ENCODE measurements around the gene PKN1.
A peak's percentile ranks its signal among the peaks of the same experiment; 100 is the strongest.

The PKN1 gene

DNA sequence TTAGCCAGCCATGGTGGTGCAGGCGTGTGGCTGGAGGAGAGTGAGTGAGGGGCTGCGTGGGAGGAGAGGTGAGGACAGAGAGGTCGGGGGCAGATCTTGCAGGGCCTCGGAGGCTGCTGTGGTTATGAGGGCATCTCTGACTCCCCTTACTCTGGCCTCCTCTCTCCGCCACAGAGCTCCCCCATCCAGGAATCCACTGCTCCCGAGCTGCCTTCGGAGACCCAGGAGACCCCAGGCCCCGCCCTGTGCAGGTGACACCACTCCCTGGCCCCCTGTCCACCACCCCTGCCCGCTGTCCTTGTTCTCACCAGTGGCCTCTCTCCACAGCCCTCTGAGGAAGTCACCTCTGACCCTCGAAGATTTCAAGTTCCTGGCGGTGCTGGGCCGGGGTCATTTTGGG, 34.3 kb downstream of the PKN1 start:
- no peak for DNase-seq (ENCODE audit: low spot score)

DNA sequence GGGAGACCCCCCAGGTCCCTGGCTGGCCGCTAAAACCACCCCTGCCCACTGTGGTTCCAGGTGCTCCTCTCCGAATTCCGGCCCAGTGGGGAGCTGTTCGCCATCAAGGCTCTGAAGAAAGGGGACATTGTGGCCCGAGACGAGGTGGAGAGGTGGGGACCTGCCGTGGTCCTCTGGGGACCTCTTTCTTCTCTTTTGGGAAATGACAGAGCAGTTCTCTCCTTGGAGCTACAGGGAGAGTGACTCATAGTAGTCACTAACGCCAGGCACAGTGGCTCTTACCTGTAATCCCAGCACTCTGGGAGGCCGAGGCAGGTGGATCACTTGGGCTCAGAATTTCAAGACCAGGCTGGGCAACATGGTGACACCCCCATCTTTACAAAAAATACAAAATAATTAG, 34.7 kb downstream of the PKN1 start:
- no peak for DNase-seq (ENCODE audit: low spot score)

GRCh38 chr19:14470031-14470876, 37.1 kb downstream of the PKN1 start:
- DNase-seq (ENCODE audit: low spot score): no peak

GRCh38 chr19:14471436-14472187, 38.5 kb downstream of the PKN1 start:
- no peak for DNase-seq (ENCODE audit: low spot score)

DNA sequence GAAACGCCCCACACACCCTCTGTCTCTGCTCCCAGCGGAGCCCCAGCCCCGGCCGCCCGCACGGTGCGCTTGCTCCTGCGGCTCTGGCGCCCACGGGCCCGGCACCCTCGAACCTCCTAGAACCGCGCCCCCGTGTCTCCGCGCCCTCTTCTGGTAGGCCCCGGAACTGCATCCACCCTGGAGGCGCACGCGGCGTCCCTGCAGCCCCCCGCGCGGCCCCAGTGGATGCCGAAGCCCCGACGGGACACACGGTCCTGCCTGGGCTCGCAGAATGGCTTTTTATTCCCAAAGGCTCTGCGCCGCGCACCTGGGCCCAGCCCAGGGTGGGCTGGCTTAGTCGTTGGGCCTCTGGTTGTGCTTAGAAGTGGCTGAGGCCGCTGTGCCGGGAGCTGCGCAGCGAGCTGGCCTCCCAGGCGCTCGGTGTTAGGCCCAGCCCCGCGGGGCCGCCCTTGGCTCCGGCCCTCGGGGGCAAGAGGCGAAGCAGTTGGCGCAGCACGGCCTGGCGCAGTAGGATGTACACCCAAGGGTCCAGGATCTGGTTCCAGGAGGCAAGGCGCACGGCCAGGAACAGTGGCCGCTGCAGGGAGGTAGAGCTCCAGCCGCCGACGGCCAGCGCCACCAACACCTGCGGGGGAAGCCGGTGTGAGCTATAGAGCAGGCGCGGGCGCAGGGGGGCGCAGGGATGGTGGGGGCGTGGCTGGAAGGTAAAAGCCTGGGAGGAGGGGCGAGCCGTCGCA, 39.3 kb downstream of the PKN1 start:
- peak; percentile 87 for DNase-seq (ENCODE audit: low spot score)

DNA sequence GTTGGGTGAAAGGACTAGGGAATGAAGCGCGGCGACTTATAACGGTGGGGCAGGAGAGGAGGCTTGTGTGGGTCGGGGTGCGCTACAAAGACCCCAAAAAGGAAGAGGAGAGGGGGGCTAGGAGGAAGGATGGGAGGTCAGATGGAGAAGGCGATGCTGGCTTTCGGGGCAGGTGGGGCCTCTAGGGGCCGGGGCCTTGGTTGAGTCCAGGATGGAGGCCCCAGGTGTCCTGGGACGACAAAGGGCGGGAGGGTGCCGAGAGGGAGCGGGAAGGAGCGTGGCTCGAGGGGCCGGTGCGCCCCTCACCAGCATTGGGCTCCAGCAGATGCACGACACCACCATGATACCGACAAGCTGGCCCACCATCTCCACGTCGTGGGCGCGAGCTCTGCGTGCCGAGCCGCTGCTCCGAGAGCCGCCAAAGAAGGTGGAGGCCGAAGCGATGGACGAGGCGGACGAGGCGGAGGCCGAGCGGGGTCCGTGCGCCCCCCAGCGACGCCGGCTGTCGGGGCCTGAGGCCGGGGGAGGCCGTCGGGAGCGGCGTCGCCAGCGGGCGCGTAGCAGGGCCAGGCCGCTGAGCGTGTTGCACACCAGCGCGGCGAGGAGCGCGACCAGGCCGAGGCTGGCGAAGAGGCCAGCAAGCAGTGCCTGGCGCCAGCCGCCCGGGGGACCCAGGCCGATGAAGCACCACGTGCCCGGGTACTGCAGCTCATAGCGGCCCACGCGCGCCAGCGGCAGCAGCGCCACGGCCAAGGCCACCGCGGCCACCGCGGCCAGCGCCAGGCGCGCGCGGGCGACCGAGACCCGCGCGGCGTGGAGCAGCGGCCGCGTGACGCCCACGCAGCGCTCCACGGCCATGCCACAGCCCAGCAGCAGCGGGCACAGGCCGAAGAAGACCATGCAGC, 40.2 kb downstream of the PKN1 start:
- no peak for DNase-seq (ENCODE audit: low spot score)

- no peak for DNase-seq (ENCODE audit: low spot score)
Measured at GRCh38 chr19:14473978-14474578, 41.0 kb downstream of the PKN1 start.

DNA sequence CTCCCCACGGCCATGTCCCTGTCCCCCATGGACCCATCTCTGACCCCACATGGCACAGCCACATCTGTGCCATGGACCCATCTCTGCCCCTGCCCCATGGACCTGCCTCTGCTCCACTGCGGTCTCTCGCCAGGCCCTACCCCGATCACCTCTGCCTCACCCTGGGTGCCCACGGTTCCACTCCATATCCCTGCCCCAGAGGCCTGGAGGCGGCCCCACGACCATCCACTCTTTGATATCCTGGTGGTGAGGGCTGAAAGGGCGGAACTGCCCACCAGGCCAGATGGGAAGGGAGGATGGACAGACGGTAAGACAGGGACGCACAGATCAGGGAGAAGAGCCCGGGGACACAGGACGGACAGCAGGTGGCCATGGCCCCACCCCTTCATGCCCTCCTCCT, 41.7 kb downstream of the PKN1 start:
- DNase-seq (ENCODE audit: low spot score): no peak

DNA sequence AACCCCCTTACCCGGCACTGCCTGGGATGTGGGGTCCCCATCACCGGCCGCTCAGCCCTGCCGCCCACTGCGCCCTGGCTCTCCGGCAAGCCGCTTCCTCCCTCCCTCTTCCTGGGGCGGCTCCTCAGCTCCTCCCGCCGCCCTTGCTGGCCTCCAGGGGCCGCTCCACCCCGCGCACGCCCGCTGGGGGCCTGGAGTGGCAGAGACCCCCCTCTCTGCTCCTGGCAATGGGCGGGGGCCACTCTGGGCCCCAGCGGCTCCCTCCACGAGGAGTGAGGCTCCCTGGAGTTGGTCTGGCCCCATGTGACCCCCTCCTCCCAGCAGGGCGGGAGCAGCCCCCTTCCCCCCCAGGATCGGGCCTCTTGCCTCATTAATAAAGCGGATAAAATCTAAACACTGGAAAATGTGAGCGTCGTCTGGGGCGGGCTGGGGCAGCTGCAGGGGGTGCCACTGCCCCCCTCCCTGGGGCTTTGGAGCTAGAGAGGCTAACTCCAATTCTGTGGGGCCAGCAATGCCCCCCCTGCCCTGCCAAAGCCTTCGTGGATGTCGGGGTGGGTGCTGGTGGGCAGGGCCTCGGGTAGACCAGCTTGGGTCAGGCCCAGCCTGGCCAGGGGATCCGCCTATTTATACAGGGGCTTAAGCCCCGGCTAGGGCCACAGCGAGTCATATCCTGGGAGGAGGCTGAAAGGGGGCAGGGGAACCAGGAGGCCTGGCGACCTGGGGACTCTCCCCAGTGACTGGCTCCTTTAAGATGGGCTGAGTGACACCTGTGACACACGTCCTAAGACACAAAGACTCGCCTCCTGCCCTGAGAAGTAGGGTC, 42.4 kb downstream of the PKN1 start, which contains the start of gene PTGER1:
TSS of gene PTGER1 (minus strand) at position 104 of the 823 bp plus-strand sequence. CDS start 1,034 bp downstream, outside the sequence.
- peak; percentile 81 for DNase-seq (ENCODE audit: low spot score)

DNA sequence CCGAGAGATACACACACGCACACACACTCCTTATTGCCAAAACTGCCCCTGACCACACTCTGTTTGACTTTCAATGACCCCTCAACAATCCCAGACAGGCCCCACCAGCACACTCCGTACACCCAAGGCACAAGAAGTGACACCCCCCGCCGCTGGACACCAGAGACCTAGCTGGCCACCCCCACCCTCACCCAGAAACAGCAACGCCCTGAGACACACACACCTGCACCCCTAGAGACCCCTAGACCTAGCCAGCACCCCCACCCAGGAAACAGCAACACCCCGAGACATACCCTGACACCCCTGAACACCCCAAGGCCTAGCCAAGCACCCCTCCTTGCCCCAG, 43.2 kb downstream of the PKN1 start:
- DNase-seq (ENCODE audit: low spot score): no peak

- DNase-seq (ENCODE audit: low spot score): peak; percentile 89
Measured at GRCh38 chr19:14476673-14477401, 43.7 kb downstream of the PKN1 start.

DNA sequence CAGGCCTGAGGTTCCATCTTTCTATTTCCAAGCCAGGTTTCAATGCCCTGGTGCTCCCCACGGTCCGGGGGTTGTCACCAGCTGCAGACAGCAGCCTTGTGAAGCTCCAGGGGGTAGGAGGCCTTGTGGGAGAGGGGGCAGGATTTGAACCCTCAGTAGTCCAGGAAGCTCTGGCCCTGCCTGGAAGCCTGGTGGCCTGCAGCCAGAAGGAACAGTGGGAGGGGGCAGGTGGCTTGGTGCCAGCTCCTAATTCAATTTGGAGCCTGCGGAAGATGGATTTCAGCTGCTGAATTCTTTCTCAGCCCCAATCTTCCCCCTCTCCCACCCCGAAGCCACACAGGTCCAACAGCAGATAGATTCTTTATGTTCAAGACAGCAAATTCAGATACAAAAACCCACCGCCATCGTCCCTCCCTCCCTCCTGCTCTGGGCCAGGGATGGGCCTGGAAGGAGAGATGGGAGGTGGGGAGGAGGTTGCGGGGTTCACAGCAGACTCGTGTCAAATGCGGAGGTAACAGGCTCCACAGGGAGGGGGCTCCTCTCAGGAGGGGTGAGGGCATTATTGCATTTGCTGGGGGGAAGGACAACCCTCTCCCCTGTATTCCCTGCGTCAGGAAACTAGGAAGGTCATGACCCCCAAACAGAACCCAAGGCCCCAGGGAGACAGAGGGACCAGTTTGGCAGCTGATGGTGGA, 44.5 kb downstream of the PKN1 start:
- no peak for DNase-seq (ENCODE audit: low spot score)

DNA sequence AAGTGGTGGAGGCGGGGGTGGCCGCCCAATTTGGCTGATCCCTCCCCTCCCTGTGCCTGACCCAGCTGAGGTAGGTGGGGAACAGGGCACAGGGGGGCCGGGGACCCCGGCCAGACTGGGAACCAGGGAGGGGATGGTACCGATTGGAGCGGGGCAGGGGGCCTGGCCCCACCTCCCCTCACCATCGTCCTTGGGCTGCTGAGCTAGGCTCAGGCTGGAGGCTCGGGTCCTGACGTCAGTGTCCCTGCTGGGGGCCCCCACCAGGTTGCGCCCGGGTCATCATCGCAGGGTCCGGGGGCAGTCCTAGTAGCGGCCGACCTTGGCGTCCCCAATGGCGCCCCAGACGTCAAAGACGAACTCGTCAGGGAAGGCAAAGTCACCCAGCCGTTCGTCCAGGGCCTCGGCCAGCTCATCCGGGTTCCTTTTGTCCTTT, 45.0 kb downstream of the PKN1 start:
- no peak for DNase-seq (ENCODE audit: low spot score)

DNA sequence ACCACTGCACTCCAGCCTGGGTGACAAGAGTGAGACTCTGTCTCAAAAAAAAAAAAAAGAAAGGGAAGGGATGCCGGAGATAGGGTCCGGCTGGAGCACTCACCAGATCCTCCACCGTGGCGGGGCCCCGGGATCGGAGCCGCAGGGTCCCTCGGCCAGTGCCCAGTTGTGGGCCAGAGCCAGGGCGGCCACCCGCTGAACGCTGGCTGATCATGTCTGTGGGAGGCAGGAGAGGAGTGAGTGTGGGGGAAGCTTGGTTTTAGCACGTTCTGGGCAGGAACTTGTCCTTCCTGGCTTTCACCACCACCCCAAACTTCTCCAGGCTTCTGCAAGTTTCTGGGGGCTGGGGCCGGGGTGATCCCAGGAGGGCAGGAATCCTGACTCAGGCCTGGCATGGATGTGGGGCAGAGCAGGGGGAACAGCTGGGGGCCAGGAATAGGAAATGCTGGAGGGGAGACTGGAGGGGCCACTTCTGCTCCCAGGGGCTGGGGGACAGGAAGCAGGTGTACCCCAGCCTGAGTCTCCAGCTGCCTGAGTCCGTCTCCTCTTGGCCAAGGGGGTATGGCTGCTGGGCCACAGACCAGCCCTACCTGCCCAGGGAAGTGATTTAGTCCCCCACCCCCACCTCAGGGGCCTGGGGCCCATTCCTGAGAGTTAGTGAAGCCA, 46.3 kb downstream of the PKN1 start:
- no peak for DNase-seq (ENCODE audit: low spot score)

DNA sequence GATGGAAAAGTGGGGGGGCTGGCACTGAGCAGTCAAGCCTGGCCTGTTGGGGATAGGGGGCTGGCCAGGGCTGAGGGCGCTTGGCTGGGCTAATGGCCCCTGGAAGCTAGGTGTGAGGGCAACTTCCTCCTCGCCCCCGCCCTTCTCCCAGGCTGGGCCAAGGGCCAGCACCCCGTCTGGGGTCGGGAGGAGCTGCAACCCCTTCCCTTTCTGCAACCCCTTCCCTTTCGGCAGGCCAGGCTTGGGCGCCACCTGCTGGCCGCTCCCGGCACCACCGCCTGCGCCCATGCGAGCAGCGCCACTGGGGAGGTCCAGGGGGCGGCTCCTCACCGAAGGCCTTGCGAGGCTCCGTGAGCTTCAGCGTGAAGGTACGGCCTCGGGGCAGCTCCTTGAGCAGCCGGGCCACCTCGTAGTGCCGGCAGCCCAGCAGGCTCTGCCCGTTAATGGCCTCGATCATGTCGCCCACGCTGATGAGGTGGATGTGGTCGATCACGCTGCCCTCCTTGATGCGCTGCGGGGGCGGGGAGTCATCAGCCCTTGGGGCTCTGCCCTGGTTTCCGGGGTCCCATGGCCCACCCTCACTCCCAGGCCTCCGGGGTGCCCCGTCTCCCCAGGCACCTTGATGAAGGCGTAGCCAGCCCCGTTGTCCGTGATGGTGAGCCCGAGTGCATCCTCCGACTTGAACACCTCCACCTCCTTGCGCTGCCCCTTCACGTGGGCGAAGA, 47.0 kb downstream of the PKN1 start:
- DNase-seq (ENCODE audit: low spot score): peak; percentile 80

GRCh38 chr19:14480700-14481079, 47.6 kb downstream of the PKN1 start:
- peak; percentile 81 for DNase-seq (ENCODE audit: low spot score)

DNA sequence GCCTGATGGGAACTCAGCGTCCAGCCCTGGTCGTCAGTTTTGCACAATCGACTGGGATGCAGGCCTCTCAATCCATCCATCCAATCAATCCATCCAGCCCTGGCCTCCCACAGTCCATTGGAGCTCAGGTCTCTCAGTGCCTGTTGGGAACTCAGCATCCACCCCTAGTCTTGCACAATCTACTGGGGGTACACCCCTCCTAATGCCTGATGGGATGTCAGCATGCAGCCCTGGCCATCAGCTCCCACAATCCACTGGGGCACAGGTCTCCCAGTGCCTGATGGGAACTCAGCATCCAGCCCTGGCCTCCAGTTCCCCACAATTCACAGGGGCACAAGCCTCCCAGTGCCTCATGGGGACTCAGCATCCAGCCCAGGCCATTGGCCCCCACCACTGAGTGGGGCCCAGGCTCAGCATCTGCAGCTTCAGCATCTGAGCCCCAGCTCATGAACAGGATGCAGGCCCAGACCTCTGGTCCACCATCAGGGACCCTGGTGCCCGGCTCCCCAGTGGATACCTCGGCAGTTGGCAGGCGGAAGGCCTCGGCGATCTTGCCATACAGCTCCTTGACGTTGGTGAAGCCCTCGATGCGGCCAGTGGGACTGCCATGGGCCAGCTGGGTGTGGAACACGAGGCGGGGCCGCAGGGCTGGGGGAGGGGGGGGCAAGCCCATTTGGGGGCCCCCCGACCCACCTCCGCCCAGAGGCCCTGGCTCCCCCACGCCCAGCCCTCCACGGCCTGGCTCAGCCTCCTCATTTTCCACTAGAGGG, 49.3 kb downstream of the PKN1 start:
- DNase-seq (ENCODE audit: low spot score): no peak
